GM23248 (cell line): ENCODE measurements around the gene NOTCH3.

Source experiments
- EZH2 ChIP-seq: fragments of 200-600 bp; sonication (generic); IDR thresholded peaks from 2 replicates; pipeline ENCODE4 v1.6.1; 2018; ENCODE audit warnings: antibody characterized with exemption, mild to moderate bottlenecking; ENCODE audit not compliant: insufficient read depth, poor library complexity, severe bottlenecking
- EZH2phosphoT487 ChIP-seq: fragments of 200-600 bp; sonication (generic); IDR thresholded peaks from 2 replicates; pipeline ENCODE4 v1.6.1; 2018; ENCODE audit warnings: antibody characterized with exemption, moderate library complexity, mild to moderate bottlenecking, low read depth; ENCODE audit not compliant: insufficient read depth

GRCh38 chr19:15122331-15123030 lies 78.3 kb downstream of the NOTCH3 start:
- TF ChIP-seq EZH2 = no peak
- TF ChIP-seq EZH2phosphoT487 = no peak
